GM23338 (cell line): ENCODE measurements around the gene HS3ST1. TPM values are rescaled to one million over a fixed set of nuclear protein-coding genes. Genes with fewer than 3 reads are reported as not detected.

Source experiments
- ATAC-seq: fragments of 200-7000 bp; cut with Tn5 transposase; 3 replicates; pipeline ENCODE4 v1.9.1; 2020
- DNase-seq: peaks from one replicate; pipeline ENCODE4 v3.0.0-alpha.2; 2015; ENCODE audit warnings: low spot score
- H2AFZ ChIP-seq: fragments of 200-600 bp; sonication (generic); 2 replicates; pipeline ENCODE4 v1.8.0; 2016; ENCODE audit warnings: antibody characterized with exemption, mild to moderate bottlenecking, moderate library complexity
- H3F3A ChIP-seq: fragments of 200-600 bp; sonication (generic); replicated peaks from 2 replicates; pipeline ENCODE4 v1.8.0; 2017; ENCODE audit warnings: antibody characterized with exemption, mixed run types, low read depth
- H3K27ac ChIP-seq: fragments of 200-600 bp; sonication (generic); 2 replicates; pipeline ENCODE4 v1.6.1; 2016; ENCODE audit warnings: low read depth
- H3K27me3 ChIP-seq: fragments of 200-600 bp; sonication (generic); 2 replicates; pipeline ENCODE4 v1.8.0; 2016; ENCODE audit warnings: mild to moderate bottlenecking, mixed run types, moderate library complexity; ENCODE audit not compliant: insufficient read depth
- H3K36me3 ChIP-seq: fragments of 200-600 bp; sonication (generic); 2 replicates; pipeline ENCODE4 v1.8.0; 2016; ENCODE audit warnings: mild to moderate bottlenecking; ENCODE audit not compliant: insufficient read depth
- H3K4me1 ChIP-seq: fragments of 200-600 bp; sonication (generic); 2 replicates; pipeline ENCODE4 v1.8.0; 2016; ENCODE audit warnings: mild to moderate bottlenecking, moderate library complexity; ENCODE audit not compliant: insufficient read depth
- H3K4me2 ChIP-seq: fragments of 200-600 bp; sonication (generic); 2 replicates; pipeline ENCODE4 v1.7.1; 2017; ENCODE audit warnings: mixed run types
- H3K4me3 ChIP-seq: fragments of 200-600 bp; sonication (generic); 2 replicates; pipeline ENCODE4 v1.6.1; 2016; ENCODE audit warnings: mixed run types
- H3K79me2 ChIP-seq: fragments of 200-600 bp; sonication (generic); replicated peaks from 2 replicates; pipeline ENCODE4 v1.8.0; 2017; ENCODE audit warnings: mild to moderate bottlenecking; ENCODE audit not compliant: insufficient read depth
- H3K9me2 ChIP-seq: fragments of 200-600 bp; sonication (generic); 2 replicates; pipeline ENCODE4 v1.8.0; 2017; ENCODE audit not compliant: insufficient read depth
- H4K20me1 ChIP-seq: fragments of 200-600 bp; sonication (generic); replicated peaks from 2 replicates; pipeline ENCODE4 v1.8.0; 2017; ENCODE audit warnings: mild to moderate bottlenecking; ENCODE audit not compliant: insufficient read depth
- H3K27ac Mint-ChIP-seq: 2 replicates; pipeline ENCODE4 v1.8.0; 2020; ENCODE audit warnings: inconsistent platforms, mild to moderate bottlenecking, moderate library complexity, mixed read lengths
- H3K27me3 Mint-ChIP-seq: 3 replicates; pipeline ENCODE4 v1.8.0; 2022; ENCODE audit warnings: low read depth, mild to moderate bottlenecking, moderate library complexity, mixed read lengths, inconsistent platforms; ENCODE audit not compliant: insufficient read depth, poor library complexity
- H3K36me3 Mint-ChIP-seq: 3 replicates; pipeline ENCODE4 v1.8.0; 2021; ENCODE audit warnings: low read depth, mild to moderate bottlenecking, inconsistent platforms, moderate library complexity, mixed read lengths
- H3K4me1 Mint-ChIP-seq: 3 replicates; pipeline ENCODE4 v1.8.0; 2020; ENCODE audit warnings: mild to moderate bottlenecking, inconsistent platforms, mixed read lengths
- H3K4me3 Mint-ChIP-seq: 3 replicates; pipeline ENCODE4 v1.8.0; 2021; ENCODE audit warnings: moderate library complexity, mild to moderate bottlenecking, inconsistent platforms, mixed read lengths
- H3K9me3 Mint-ChIP-seq: 3 replicates; pipeline ENCODE4 v1.8.0; 2020; ENCODE audit warnings: moderate library complexity, mild to moderate bottlenecking, inconsistent platforms, mixed read lengths
- CTCF ChIP-seq, 2 experiments: fragments of 200-600 bp in 1 of 2; sonication (generic) in 1 of 2; conservative IDR thresholded peaks; 2 replicates each; pipeline versions ENCODE4 v1.5.1 to v1.6.1; 2016 to 2017; ENCODE audit warnings: antibody characterized with exemption in 2 of 2, low read depth in 2 of 2, mild to moderate bottlenecking in 2 of 2, moderate library complexity in 1 of 2
- EZH2 ChIP-seq: fragments of 200-600 bp; sonication (generic); IDR thresholded peaks from one replicate; pipeline ENCODE4 v1.8.0; 2017; ENCODE audit warnings: antibody characterized with exemption, mild to moderate bottlenecking, low read depth; ENCODE audit not compliant: unreplicated experiment
- JUNB ChIP-seq: IDR thresholded peaks from one replicate; pipeline ENCODE4 v1.6.1; 2016; ENCODE audit warnings: antibody characterized with exemption; ENCODE audit not compliant: unreplicated experiment
- NANOG ChIP-seq: IDR thresholded peaks from 2 replicates; pipeline ENCODE4 v1.6.1; 2016; ENCODE audit warnings: antibody characterized with exemption, borderline replicate concordance
- REST ChIP-seq: IDR thresholded peaks from one replicate; pipeline ENCODE4 v1.6.1; 2018; ENCODE audit warnings: antibody characterized with exemption; ENCODE audit not compliant: unreplicated experiment
- ZNF331 ChIP-seq: fragments of 250-450 bp; sonication (Bioruptor Pico); IDR thresholded peaks from 2 replicates; pipeline ENCODE4 v1.5.0; 2020; ENCODE audit warnings: low read depth, mild to moderate bottlenecking, moderate library complexity
- ZNF462 ChIP-seq: fragments of 250-450 bp; sonication (Bioruptor Pico); IDR thresholded peaks from 2 replicates; pipeline ENCODE4 v1.5.0; 2020; ENCODE audit warnings: mild to moderate bottlenecking, moderate library complexity
- polyA plus RNA-seq: library from polyadenylated mRNA; unstranded; fragments of >200 nt; fragmentation: Nextera tagmentation; extraction: Ambion mirVana; gene quantifications from 2 replicates; pipeline ENCODE4 v1.2.1, GENCODE V29; 2016
- total RNA-seq: library from RNA; depleted of rRNA; stranded (reverse); fragments of >200 nt; shearing (Covaris generic); gene quantifications from 2 replicates; pipeline ENCODE4 v1.2.3, GENCODE V29; 2014

The HS3ST1 gene
- total and polyA plus RNA-seq, 2 experiments from 2014 or later, result 0.94 to 1.3 TPM

- Histone ChIP-seq H3K36me3 (no peaks in the 10 kb centered on the region), H3K4me3 (no peak overlapping the region), H3K79me2 (no peaks in the 10 kb centered on the region), H3K9me2 (no peaks in the 10 kb centered on the region), H3K27ac (no peak overlapping the region), H2AFZ (no peak overlapping the region), H4K20me1 (no peaks in the 10 kb centered on the region), H3F3A (no peaks in the 10 kb centered on the region), H3K4me1 (no peaks in the 10 kb centered on the region), H3K27me3 (no peaks in the 10 kb centered on the region), H3K4me2 (no peak overlapping the region)
- DNase-seq, result no peak
- Mint-ChIP-seq H3K36me3 (no peaks in the 10 kb centered on the region), H3K4me3 (no peak overlapping the region), H3K27me3 (peaks cover 3% of the 10 kb centered on the region), H3K27ac (no peak overlapping the region), H3K4me1 (0 out of 3 replicates have a peak, but pooled peaks cover 3% of the 10 kb centered on the region), H3K9me3 (no peaks in the 10 kb centered on the region)
- TF ChIP-seq JUNB (no peak), REST (no peak), ZNF331 (no peak), NANOG (no peak), EZH2 (no peak), ZNF462 (no peak), CTCF (conservative IDR thresholded peaks at IDR 0.05; ENCODE audit: low read depth in 2 of 2) (no peak)
- ATAC-seq, result no peak
These were observed 13.2 kb downstream of the HS3ST1 start for GRCh38 chr4:11415409-11416070.
